ENCODE measurements around the gene OR2AT4.
"Not testable (repeated sequence)": the region's sequence is repeated elsewhere in the genome, so short reads cannot be mapped to it uniquely, and the experiment has no call there.

Gene OR2AT4

GRCh38 chr11:75101424-75102128 lies 4.9 kb upstream of the OR2AT4 start:
- DNase-seq = no peak

- DNase-seq = no peak
Measured at GRCh38 chr11:75100314-75100713, 3.6 kb upstream of the OR2AT4 start.

- DNase-seq = no peak
Measured at GRCh38 chr11:75099635-75100034, 3.0 kb upstream of the OR2AT4 start.

- not testable (repeated sequence) for DNase-seq
Measured at GRCh38 chr11:75098835-75099439, 2.3 kb upstream of the OR2AT4 start.

- DNase-seq = not testable (repeated sequence)
Measured at GRCh38 chr11:75098181-75098580, 1.5 kb upstream of the OR2AT4 start.

- DNase-seq = no peak
Measured at GRCh38 chr11:75097173-75097557, 489 bp upstream of the OR2AT4 start.

GRCh38 chr11:75094382-75094781 lies 2.3 kb downstream of the OR2AT4 start:
- not testable (repeated sequence) for DNase-seq

- DNase-seq = no peak
Measured at GRCh38 chr11:75090671-75091177, 6.0 kb downstream of the OR2AT4 start.

GRCh38 chr11:75087319-75088305 lies 9.1 kb downstream of the OR2AT4 start:
- DNase-seq = no peak

GRCh38 chr11:75084883-75085282 lies 11.8 kb downstream of the OR2AT4 start:
- DNase-seq = no peak

GRCh38 chr11:75083217-75083605 lies 13.5 kb downstream of the OR2AT4 start:
- DNase-seq = no peak

GRCh38 chr11:75082601-75083216 lies 14.0 kb downstream of the OR2AT4 start:
- no peak for DNase-seq

GRCh38 chr11:75079546-75079945 lies 17.1 kb downstream of the OR2AT4 start:
- DNase-seq = no peak

- DNase-seq = no peak
Measured at GRCh38 chr11:75078233-75078632, 18.4 kb downstream of the OR2AT4 start.

GRCh38 chr11:75077316-75077715 lies 19.4 kb downstream of the OR2AT4 start:
- DNase-seq = no peak

- no peak for DNase-seq
Measured at GRCh38 chr11:75076671-75077070, 20.0 kb downstream of the OR2AT4 start.

- no peak for DNase-seq
Measured at GRCh38 chr11:75073459-75074190, 23.1 kb downstream of the OR2AT4 start.

- no peak for DNase-seq
Measured at GRCh38 chr11:75072582-75072981, 24.1 kb downstream of the OR2AT4 start.

- DNase-seq = no peak
Measured at GRCh38 chr11:75069473-75069872, 27.2 kb downstream of the OR2AT4 start.

- DNase-seq = no peak
Measured at GRCh38 chr11:75068993-75069392, 27.7 kb downstream of the OR2AT4 start.

- no peak for DNase-seq
Measured at GRCh38 chr11:75068559-75068958, 28.1 kb downstream of the OR2AT4 start.

GRCh38 chr11:75066061-75066460 lies 30.6 kb downstream of the OR2AT4 start:
- DNase-seq = no peak
